ENCODE results near the gene PRDM16. TPM values are rescaled to one million over a fixed set of nuclear protein-coding genes. Genes with fewer than 3 reads are reported as not detected.

PRDM16 gene
- total and polyA plus RNA-seq, 5 experiments from 2014 or later = not detected

DNA sequence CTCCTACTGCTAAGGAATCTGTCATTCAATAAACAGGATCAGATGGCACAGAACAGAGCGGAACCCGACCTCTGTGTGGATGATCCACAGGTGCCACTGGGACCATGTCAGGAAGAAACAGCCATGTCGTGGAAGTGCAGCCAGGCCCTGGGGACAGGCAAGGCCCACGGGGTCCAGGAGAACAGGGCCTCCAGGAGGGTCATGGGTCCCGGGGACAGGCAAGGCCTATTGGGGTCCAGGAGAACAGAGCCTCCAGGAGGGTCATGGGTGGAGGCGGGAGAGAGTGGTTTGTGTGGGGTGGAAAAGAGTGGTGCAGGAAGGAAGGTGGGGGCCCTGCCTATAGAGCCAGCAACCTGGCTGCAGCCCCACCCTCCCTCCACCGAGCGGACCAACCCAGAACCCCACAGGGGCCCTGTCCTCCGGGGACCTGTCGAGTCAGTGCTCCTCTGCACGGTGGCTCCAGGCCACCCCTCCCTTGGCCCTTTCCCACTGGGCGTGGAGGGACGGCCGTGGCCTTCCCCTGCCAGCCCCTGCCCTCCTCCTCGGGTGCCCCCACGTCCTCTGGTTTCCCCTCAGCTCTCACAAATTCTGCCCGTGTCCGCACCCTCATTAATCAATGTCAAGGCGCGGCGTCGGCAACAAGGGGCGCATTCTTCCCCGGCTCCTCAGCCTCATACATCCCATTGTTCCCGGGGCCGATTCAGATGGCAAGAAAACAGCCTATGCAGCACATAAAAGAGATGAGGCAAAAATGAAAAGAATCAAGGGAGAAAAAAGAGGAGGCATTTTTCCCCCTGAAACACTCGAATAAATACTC, 146.4 kb downstream of the PRDM16 start:
- ATAC-seq = no peak
- H3K4me1 Mint-ChIP-seq = no peaks in the 10 kb centered on the region

GRCh38 chr1:3216015-3216391, 147.0 kb downstream of the PRDM16 start:
- POLR2A ChIA-PET = no interaction called here
- Mint-ChIP-seq H3K4me3 (no peak overlapping the region), H3K4me1 (no peaks in the 10 kb centered on the region), H3K36me3 (no peaks in the 10 kb centered on the region), H3K9me3 (no peaks in the 10 kb centered on the region), H3K27me3 (peaks cover 2 to 15% (median 10%) of the 10 kb centered on the region in 5 donors), H3K27ac (no peak overlapping the region)
- ATAC-seq (no peak), DNase-seq (no peak)

More for the DNA sequence above, 146.4 kb downstream of the PRDM16 start:
- H3K9me3 Mint-ChIP-seq = no peaks in the 10 kb centered on the region
- POLR2A ChIA-PET = no interaction called here
- H3K27me3 Mint-ChIP-seq = peaks cover 2 to 14% (median 10%) of the 10 kb centered on the region in 5 donors
- DNase-seq = no peak
- H3K4me3 Mint-ChIP-seq = no peak overlapping the region
- no peaks in the 10 kb centered on the region for H3K36me3 Mint-ChIP-seq
- no peak overlapping the region for H3K27ac Mint-ChIP-seq

GRCh38 chr1:3217181-3217641, 148.2 kb downstream of the PRDM16 start:
- Mint-ChIP-seq H3K27me3 (peaks cover 2 to 16% (median 10%) of the 10 kb centered on the region in 5 donors), H3K4me3 (no peak overlapping the region), H3K4me1 (no peaks in the 10 kb centered on the region), H3K27ac (no peak overlapping the region), H3K9me3 (no peaks in the 10 kb centered on the region), H3K36me3 (no peaks in the 10 kb centered on the region)
- no peak for ATAC-seq
- POLR2A ChIA-PET = no interaction called here
- no peak for DNase-seq

GRCh38 chr1:3217979-3218679, 149.1 kb downstream of the PRDM16 start:
- Mint-ChIP-seq H3K27ac (no peak overlapping the region), H3K4me1 (no peaks in the 10 kb centered on the region), H3K4me3 (no peak overlapping the region), H3K36me3 (no peaks in the 10 kb centered on the region), H3K27me3 (peaks cover 2 to 18% (median 10%) of the 10 kb centered on the region in 5 donors), H3K9me3 (no peaks in the 10 kb centered on the region)
- POLR2A ChIA-PET = no interaction called here
- ATAC-seq = no peak
- DNase-seq = no peak

GRCh38 chr1:3219005-3219790, 150.2 kb downstream of the PRDM16 start:
- no peak for DNase-seq
- Mint-ChIP-seq H3K27ac (no peak overlapping the region), H3K4me1 (no peaks in the 10 kb centered on the region), H3K4me3 (no peak overlapping the region), H3K9me3 (no peaks in the 10 kb centered on the region), H3K27me3 (peaks cover 2 to 18% (median 10%) of the 10 kb centered on the region in 5 donors), H3K36me3 (no peaks in the 10 kb centered on the region)
- POLR2A ChIA-PET = no interaction called here
- no peak for ATAC-seq

DNA sequence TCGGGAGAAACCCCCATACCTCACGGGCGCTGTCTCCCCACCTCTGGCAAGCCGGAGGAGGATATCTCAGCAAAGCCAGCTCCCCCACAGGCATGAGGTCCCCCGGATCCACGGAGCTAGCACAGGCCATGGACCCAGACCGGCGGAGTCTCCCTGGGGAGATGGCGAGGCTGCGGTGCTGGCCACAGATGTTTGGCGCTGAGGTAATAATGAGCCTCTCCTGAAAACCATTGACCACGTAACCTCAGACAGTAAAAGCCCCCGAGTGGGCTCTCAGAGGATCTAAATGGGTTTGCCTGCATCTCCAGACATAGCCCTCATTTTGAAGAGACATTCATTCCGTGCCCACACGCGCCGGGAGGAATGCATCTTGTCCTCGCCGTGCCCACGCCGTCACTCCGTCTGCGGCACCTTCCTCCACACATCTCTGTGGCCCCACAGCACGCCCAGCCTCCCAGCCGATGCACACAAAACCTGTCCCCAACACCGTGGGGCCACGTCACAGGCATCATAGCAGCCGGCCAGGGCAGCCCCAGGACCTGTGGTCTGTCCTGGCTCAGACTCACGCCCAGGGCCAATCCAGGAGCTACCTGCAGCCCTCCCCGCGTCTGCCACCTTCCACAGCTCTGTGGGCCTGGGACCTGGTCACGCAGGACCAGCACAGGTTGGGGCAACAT, 150.9 kb downstream of the PRDM16 start:
- Mint-ChIP-seq H3K9me3 (no peaks in the 10 kb centered on the region), H3K36me3 (no peaks in the 10 kb centered on the region), H3K27ac (no peak overlapping the region), H3K27me3 (peaks cover 2 to 18% (median 10%) of the 10 kb centered on the region in 5 donors), H3K4me1 (no peaks in the 10 kb centered on the region), H3K4me3 (no peak overlapping the region)
- ATAC-seq = no peak
- no peak for DNase-seq
- POLR2A ChIA-PET = no interaction called here

DNA sequence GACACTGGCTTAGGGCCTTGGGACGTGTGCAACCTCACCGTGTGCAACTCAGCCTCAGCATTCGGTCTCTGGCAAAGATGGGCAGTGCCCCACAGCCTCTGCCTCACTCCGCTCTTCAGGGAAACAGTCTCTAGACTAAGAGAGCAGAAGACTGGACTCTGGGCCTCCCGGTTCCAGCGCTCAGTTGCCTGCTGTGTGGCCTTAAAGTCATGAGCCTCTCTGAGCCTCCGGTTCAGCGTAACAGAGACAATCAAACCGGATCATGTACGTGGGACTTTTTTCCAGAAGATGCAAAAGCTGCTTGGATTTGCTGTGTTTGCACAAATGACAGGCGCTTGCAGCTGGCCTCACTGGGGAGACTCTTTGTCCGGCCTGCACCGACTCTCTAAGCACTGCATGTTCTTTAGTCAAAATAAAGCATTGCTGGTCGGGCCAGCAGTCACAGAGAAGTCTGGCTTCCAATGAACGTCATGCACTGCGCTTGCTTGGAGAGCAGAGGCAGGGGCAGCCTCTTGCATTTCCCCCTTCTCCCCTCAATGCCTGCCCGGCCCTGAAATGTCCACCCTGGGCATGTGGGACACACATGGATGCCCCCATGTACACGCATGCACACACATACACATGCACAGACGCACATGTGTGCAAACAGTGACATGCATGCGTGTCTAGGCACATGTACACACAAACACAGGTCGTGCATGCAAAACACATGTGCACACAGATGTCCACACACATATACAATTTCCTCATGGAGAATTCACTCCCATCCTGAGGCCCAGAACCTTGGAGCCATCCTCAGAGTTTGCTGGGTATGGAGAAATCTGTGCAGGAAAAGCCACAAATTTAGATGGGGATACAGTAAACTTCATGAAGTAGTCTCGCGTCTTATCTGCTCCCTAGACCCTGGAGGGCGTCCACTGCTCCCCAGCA, 152.4 kb downstream of the PRDM16 start:
- POLR2A ChIA-PET = no interaction called here
- Mint-ChIP-seq H3K27ac (no peak overlapping the region), H3K4me3 (no peak overlapping the region), H3K9me3 (no peaks in the 10 kb centered on the region), H3K27me3 (peaks cover 0 to 12% (median 10%) of the 10 kb centered on the region in 5 donors), H3K4me1 (no peaks in the 10 kb centered on the region), H3K36me3 (no peaks in the 10 kb centered on the region)
- ATAC-seq = no peak
- no peak for DNase-seq

GRCh38 chr1:3222042-3222692, 153.2 kb downstream of the PRDM16 start:
- Mint-ChIP-seq H3K27me3 (peaks cover 0 to 12% (median 9%) of the 10 kb centered on the region in 5 donors), H3K4me1 (no peaks in the 10 kb centered on the region), H3K36me3 (no peaks in the 10 kb centered on the region), H3K4me3 (no peak overlapping the region), H3K27ac (no peak overlapping the region), H3K9me3 (no peaks in the 10 kb centered on the region)
- POLR2A ChIA-PET = no interaction called here
- DNase-seq = no peak
- ATAC-seq = no peak

DNA sequence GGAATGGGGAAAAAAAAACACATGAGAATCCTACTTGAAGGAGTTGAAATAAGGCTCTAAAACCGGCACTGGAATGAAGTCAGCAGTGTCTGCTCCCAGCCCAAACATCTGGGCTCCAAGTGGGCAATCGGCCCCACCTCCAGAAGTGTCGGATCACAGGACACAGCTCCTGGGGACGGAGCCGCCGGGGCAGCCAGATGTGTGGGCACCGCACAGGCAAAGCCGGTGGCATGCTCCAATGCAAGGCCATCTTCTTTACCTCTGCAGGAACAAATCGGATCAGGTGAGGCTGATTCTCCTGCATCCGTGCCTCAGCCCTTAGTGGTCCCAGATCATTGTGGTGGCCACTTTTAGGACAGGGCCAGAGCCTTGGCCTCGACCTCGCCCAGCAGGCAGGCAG, 156.7 kb downstream of the PRDM16 start:
- Mint-ChIP-seq H3K27ac (no peak overlapping the region), H3K36me3 (no peaks in the 10 kb centered on the region), H3K9me3 (no peaks in the 10 kb centered on the region), H3K4me1 (no peaks in the 10 kb centered on the region), H3K27me3 (peaks cover 0 to 12% (median 8%) of the 10 kb centered on the region in 5 donors), H3K4me3 (no peak overlapping the region)
- DNase-seq (no peak), ATAC-seq (no peak)
- POLR2A ChIA-PET = no interaction called here

DNA sequence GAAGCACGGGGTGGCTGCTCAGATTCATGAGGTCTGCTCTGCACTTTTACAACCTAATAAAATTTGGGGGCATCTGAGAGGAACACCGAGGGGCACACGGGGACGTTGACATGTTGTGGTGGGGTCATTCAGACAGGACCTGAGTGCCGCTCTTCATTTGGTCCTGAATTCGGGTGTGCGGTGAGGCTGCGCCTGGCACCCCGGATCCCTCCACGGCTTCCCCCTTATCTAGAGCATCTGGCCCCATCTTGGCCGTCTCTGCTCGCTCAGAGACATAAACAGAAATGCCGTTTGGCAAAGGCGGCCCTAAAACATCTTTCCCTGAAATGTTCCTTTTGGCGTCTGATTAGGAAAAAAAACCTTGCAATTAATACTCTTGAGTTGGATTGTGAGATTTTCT, 157.2 kb downstream of the PRDM16 start:
- Mint-ChIP-seq H3K4me1 (no peaks in the 10 kb centered on the region), H3K27me3 (peaks cover 0 to 12% (median 6%) of the 10 kb centered on the region in 5 donors), H3K36me3 (no peaks in the 10 kb centered on the region), H3K9me3 (no peaks in the 10 kb centered on the region), H3K27ac (peak overlapping the region in 1 of 10 donors; percentile 6), H3K4me3 (no peak overlapping the region)
- POLR2A ChIA-PET = no interaction called here
- ATAC-seq (no peak), DNase-seq (no peak)

DNA sequence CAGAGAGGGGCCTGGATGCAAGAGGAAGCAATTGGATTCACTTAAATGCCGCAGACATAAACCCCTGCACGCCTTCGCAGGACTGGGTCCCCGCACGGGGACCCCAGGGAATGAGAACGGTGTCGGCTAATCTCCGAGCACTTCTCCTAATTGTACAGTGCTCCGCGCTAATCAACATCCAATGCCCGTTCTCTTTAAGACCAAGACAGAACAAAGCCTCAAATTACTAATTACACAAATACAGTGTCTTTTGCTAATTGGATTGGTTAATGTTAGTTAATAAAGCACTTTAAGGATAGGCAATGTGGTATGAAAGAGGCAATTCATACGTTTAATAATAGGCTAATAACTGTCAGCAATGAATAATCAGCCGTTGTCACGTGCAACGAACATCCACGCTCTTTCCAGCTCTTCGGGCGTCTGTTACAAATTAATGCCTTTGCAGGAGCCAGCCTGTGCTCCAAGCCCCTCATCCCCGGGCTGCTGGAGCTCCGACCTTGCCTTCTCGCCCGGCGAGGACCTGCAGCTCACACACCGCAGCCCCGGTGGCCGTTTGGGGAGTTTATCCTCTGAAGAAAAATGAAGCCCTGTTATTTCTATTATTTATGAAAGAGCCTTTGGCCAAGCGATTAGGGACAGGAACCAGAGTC, 157.8 kb downstream of the PRDM16 start:
- DNase-seq (no peak), ATAC-seq (no peak)
- Mint-ChIP-seq H3K4me1 (no peaks in the 10 kb centered on the region), H3K27ac (no peak overlapping the region), H3K4me3 (peak overlapping the region in 1 of 10 donors; percentile 10), H3K27me3 (peaks cover 0 to 12% (median 6%) of the 10 kb centered on the region in 5 donors), H3K9me3 (no peaks in the 10 kb centered on the region), H3K36me3 (no peaks in the 10 kb centered on the region)
- POLR2A ChIA-PET = no interaction called here

Data from naive thymus-derived CD8-positive, alpha-beta T cell (primary cell).